ENCODE results near the gene GGT7. TPM values are rescaled to one million over a fixed set of nuclear protein-coding genes. Genes with fewer than 3 reads are reported as not detected.

The GGT7 gene
- total and polyA plus RNA-seq, 2 of the 4 experiments (the other 2 are of a cell fraction), result 3.4 to 25.9 TPM

DNA sequence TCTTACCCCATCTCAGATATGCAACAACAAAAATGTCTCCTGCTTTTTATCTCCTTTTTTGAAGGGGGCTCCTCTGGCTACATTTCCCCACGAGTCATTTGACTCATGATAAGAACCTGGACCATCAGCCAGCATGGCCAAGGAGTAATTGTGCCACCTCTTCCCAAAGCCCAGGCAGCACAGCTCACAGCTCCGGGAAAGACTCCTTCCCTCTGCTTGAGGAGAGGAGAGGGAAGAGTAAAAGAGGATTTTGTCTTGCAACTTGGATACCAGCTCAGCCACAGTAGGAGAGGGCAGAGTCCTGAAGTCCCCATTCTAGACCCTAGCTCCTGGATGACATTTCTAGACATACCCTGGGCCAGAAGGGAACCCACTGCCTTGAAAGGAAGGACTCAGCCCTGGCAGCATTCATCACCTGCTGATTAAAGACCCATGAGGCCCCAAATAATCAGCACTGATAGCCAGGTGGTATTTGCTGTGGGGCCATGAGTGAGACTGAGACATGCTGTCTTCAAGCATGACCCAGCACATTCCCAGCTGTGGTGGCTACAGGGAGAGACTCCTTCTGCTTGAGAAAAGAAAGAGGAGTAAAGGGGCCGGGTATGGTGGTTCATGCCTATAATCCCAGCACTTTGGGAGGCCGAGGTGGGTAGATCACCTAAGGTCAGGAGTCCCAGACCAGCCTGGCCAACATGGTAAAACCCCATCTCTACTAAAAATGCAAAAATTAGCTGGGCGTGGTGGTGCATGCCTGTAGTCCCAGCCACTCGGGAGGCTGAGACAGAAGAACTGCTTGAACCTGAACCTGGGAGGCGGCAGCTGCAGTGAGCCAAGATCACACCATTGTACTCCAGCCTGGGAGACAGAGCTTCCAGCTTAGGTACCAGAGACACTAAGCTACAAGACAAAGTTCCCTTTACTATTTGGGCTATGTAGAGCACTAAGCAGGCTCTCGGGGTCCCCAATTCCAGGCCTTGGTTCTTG is 75.4 kb downstream of the GGT7 start:
- Histone ChIP-seq H4K20me1 (ENCODE audit: insufficient read depth, low read length) (peaks cover 54% of the 10 kb centered on the region), H2BK20ac (ENCODE audit: low read depth, low read length) (no peak overlapping the region), H3K27ac (ENCODE audit: insufficient read depth, low read length) (no peak overlapping the region), H3K4me3 (ENCODE audit: insufficient read depth, low read depth, low read length) (no peak overlapping the region), H3K56ac (ENCODE audit: extremely low read depth, insufficient read depth, low read length) (no peak overlapping the region), H2AK9ac (replicated peaks; ENCODE audit: low read depth, low read length, poor library complexity) (no peak overlapping the region), H3K14ac (replicated peaks; ENCODE audit: low read depth, low read length) (no peak overlapping the region), H4K8ac (ENCODE audit: low read depth in 2 of 2, low read length in 2 of 2) (no peak overlapping the region), H2BK5ac (ENCODE audit: low read depth, low read length, poor library complexity, severe bottlenecking) (no peak overlapping the region), H3K4me2 (ENCODE audit: low read depth, low read length) (no peak overlapping the region), H3K36me3 (ENCODE audit: control insufficient read depth, insufficient read depth, low read length) (no peaks in the 10 kb centered on the region), H3K27me3 (ENCODE audit: control insufficient read depth, insufficient read depth, low read length) (no peaks in the 10 kb centered on the region), H2AFZ (replicated peaks; ENCODE audit: low read length, poor library complexity) (no peak overlapping the region), H3K23ac (ENCODE audit: low read depth, low read length) (no peak overlapping the region), H2BK120ac (ENCODE audit: low read depth, low read length) (no peak overlapping the region), H4K5ac (ENCODE audit: low read depth, low read length) (no peak overlapping the region), H3K18ac (ENCODE audit: low read depth, low read length) (no peak overlapping the region), H3K4me1 (ENCODE audit: control insufficient read depth, insufficient read depth, low read length) (peaks cover 6% of the 10 kb centered on the region), H4K91ac (ENCODE audit: insufficient read depth, low read depth, low read length) (no peak overlapping the region), H3K9me3 (ENCODE audit: control insufficient read depth, insufficient read depth, low read length) (peaks cover 3% of the 10 kb centered on the region; the same call in 1 of the 2 replicates), H3K9ac (ENCODE audit: low read depth, low read length) (no peak overlapping the region), H2BK15ac (ENCODE audit: low read depth, low read length) (no peak overlapping the region), H2AK5ac (ENCODE audit: low read depth, low read length) (no peak overlapping the region), H3K9me1 (ENCODE audit: insufficient read depth, low read length) (peaks cover 9% of the 10 kb centered on the region; the same call in 1 of the 2 replicates), H3K79me1 (ENCODE audit: low read depth in 1 of 2, low read length in 2 of 2) (peaks cover 17 to 64% of the 10 kb centered on the region in 2 experiments), H3K4ac (ENCODE audit: low read depth, low read length) (no peak overlapping the region)
- ATAC-seq (ENCODE audit: low read depth) (no peak), DNase-seq (no peak)
- CTCF ChIA-PET, result interaction anchor here (0.6 kb wide), 1 partner anchor 134 kb away, joined by 3 read pairs; no protein-coding TSS in a partner anchor
- POLR2A ChIA-PET (ENCODE audit: unreplicated experiment), result no interaction called here
- WGBS, 2 experiments (ENCODE audit: extremely low coverage in 2 of 2, insufficient read length in 1 of 2), result 83% methylated on average over 2 of the region's 8 CpGs; no CpG with 5 or more reads in 1 of the 2 experiments
- in situ Hi-C loops (cut with MboI; ENCODE audit: low sequenced_read_pairs) (no loop called here), dilution Hi-C loops (cut with HindIII; ENCODE audit: low sequenced_read_pairs, unreplicated experiment) (no loop called here), intact Hi-C loops (cut with micrococcal nuclease) (no loop called here)
- TF ChIP-seq USF2 (IDR thresholded peaks at IDR 0.05; ENCODE audit: low read depth, low read length) (no peak), NFE2L2 (IDR thresholded peaks at IDR 0.05; ENCODE audit: low read depth, low read length) (no peak), MAZ (IDR thresholded peaks at IDR 0.05; ENCODE audit: borderline replicate concordance, low read depth, low read length) (no peak), BHLHE40 (IDR thresholded peaks at IDR 0.05; ENCODE audit: low read depth, low read length) (no peak), RAD21 (IDR thresholded peaks at IDR 0.05; ENCODE audit: low read length) (no peak), CEBPB (IDR thresholded peaks at IDR 0.05; ENCODE audit: low read depth, low read length) (no peak), MXI1 (IDR thresholded peaks at IDR 0.05; ENCODE audit: borderline replicate concordance, low read depth, low read length) (no peak), SMC3 (IDR thresholded peaks at IDR 0.05; ENCODE audit: low read depth, low read length) (no peak), RCOR1 (IDR thresholded peaks at IDR 0.05; ENCODE audit: insufficient replicate concordance, low read length) (no peak)
- TF ChIP-seq, protein P1, sequence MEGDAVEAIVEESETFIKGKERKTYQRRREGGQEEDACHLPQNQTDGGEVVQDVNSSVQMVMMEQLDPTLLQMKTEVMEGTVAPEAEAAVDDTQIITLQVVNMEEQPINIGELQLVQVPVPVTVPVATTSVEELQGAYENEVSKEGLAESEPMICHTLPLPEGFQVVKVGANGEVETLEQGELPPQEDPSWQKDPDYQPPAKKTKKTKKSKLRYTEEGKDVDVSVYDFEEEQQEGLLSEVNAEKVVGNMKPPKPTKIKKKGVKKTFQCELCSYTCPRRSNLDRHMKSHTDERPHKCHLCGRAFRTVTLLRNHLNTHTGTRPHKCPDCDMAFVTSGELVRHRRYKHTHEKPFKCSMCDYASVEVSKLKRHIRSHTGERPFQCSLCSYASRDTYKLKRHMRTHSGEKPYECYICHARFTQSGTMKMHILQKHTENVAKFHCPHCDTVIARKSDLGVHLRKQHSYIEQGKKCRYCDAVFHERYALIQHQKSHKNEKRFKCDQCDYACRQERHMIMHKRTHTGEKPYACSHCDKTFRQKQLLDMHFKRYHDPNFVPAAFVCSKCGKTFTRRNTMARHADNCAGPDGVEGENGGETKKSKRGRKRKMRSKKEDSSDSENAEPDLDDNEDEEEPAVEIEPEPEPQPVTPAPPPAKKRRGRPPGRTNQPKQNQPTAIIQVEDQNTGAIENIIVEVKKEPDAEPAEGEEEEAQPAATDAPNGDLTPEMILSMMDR (conservative IDR thresholded peaks at IDR 0.05; ENCODE audit: low read depth, low read length), result no peak
- BruUV-seq (replicated peaks), result no TSS peak
